GM19240 (cell line): Measurements from ENCODE around the gene LDLRAD3.

Source experiments
- DNase-seq: peaks from one replicate; pipeline ENCODE4 v3.0.0; 2011; ENCODE audit warnings: low spot score; ENCODE audit not compliant: insufficient read length

Gene LDLRAD3

GRCh38 chr11:36101466-36101865 lies 157.6 kb downstream of the LDLRAD3 start:
- DNase-seq, result no peak

GRCh38 chr11:36102868-36103267 lies 159.0 kb downstream of the LDLRAD3 start:
- DNase-seq, result no peak

DNA sequence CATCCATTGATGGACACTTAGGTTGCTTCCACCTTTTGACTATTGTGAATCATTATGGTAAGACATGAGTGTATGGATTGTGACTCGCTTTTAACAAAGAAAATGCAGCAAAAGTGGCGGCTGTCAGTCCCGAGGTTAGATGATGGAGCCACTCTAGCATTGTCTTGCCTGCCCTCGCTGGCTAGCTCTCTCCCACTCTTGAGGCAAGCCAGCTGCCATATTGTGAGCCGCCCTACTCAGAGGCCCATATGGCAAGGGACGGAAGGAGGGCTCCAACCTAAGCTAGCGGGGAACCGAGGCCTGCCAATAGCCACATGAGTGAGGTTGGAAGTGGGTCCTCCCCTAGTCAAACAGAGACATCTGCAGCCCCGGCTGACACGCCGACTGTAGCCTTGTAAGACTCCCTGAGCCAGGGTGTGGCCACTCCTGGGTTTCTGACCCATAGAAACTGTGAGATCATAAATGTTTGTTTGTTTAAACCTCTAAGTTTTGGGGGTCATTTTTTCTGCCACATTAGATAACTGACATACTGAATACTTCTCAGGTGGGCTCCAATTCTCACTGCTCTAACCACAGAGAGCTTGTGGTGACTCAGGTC lies 160.2 kb downstream of the LDLRAD3 start:
- no peak for DNase-seq

GRCh38 chr11:36104660-36104992 lies 160.8 kb downstream of the LDLRAD3 start:
- DNase-seq, result no peak

DNA sequence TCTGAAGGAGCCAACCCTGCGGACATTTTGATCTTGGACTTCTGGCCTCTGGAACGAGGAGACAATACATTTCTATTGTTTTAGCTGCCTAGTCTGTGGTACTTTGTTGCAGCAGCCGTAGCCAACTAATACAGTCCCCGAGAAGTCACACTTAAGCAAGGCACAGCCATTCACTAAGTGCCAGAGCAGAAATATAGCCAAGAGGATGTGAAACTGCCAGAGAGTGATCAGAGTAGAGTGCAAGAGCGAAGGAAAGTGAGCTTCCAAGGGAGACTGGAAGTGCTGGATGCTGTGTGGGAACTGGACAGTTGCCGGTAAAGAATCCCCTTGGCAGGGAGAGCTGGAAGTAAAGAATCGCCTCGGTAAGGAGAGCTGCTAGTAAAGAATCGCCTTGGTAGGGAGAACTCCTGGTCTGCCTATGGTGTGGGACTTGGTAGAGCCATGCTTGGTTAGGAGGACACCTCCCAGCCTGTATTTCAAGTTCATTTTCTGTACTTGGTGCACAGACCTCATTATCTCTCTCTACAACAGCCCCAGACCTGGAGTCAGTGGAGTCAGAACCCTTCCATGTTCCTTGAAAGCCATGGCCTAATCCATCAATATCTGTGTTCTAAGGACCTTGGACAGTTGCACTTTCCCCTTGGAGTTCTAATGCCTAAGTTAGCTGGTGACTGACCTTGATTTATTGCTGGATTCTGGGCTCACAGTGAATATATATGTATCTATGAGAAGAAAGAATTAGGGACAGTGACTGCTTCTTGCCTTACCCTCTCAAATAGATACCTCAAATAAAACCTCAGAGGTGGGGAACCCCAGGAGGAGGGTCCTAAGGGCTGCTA lies 162.1 kb downstream of the LDLRAD3 start:
- DNase-seq, result no peak

GRCh38 chr11:36107547-36107946 lies 163.7 kb downstream of the LDLRAD3 start:
- no peak for DNase-seq

DNA sequence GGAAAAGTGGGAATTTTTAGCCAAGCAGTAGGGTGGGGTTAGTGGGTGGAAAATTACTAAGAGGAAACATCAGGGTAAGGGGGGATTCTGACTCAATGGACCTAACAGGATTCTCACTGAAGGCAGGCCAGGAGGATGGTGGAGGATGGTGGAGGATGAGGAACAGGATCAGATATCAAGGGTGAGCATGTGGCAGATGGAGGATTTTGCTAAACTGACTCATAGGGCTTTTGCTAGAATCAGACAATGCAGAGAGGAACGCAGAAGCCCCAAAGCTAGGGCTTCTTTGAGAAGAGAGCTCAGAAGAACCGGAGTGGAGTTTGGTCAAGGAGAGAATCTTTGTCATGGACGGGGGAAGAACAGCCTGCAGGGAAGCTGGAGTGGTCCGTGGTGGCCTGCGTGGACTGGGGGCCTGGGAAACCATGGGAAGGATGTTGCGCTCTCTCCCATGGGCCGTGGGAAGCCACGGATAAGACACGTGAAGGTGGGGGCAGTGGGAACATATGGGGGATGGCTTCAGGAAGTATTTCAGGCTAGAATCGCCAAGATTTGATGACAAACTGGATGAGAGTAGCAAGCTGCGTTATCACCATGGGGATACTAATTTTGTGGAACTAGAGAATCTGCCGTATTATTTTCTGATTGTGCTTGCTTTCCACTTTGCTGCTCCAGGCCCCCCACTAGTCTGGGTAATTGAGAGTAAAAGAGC lies 165.2 kb downstream of the LDLRAD3 start:
- DNase-seq, result no peak

DNA sequence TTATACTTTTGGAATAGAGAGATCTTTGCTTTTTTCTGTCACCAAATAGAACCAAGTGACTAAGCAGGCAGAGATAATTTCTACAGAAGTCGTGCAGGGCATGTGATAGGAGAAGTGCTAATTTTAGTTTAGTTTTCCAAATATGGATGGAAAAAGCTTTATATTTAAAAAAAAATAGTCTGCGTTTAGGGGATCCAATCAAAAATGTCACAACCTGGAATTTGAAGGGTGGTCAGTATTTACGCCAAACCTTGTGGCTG lies 165.7 kb downstream of the LDLRAD3 start:
- no peak for DNase-seq

GRCh38 chr11:36109850-36110606 lies 166.2 kb downstream of the LDLRAD3 start:
- DNase-seq, result no peak

DNA sequence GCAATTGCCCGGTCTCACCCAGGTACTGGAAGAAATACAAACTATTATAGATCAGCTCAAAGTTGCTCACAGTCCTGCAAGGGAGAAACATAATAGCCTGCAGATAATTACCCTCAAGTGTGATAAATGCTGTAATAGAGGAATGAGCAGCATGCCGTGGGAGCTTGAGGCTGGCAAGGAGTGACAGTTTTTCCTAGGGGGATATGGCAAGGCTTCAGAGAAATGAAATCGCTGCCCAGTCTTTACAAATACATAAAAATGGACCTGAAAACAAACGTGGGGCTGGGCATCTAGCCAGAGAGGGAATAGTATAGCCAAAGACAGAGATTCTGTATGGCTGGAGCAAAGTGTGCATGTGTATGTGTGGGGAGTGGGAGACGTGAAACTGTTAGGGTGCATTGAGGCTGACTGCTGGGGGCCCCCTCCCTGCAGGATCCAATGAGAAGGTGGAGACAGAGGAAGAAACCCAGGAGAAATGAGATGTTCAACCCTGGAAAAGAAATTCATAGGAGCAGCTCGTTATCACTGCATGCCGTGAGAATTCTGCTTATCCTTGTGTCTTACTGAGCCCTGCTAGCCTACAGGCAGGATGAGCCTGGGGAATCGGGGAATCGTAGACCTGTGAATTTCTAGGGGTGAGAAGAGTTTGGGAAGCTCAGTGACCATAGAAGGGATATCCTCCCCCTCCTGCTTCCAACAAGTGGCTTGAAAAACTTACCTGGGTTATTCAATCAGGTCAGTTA lies 167.0 kb downstream of the LDLRAD3 start:
- no peak for DNase-seq

DNA sequence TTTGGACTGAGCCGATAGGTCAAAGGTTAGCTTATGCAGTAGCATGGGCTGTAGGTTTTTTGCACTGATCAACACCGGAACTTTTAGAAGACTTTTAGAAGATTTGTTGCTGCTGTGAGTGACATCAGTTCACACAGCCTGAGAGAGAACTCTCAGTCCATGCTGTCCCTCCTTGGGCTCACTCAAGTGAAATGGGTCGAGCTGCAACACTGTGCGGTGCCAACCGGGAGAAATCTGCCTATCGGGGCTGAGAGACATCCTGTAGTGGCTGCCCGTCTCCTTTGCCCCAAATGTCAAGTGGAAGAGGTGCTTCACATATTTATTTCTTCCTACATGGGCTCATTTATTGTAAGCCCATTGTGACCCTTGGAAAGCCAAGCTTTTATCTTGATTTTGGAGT lies 170.2 kb downstream of the LDLRAD3 start:
- no peak for DNase-seq

DNA sequence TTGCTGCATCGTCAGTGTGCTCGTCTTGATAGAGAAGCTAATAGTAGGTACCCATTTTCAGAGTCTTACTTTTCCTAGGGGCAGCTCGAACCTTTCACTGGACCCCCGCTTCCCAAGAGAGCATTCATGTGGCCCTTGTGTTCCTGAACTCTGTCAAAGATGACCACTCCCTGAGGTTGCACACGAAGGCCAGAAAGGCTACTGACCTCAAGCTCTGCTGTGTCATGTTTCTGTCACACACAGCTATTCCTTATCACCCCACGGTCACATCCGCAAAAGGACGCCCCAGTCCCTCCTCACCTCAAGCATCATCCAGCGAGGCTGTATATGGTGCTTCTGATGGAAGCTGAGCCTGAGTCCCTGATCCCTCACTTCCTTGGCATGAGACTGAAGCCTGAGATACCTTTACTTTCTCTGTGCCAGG lies 171.5 kb downstream of the LDLRAD3 start:
- no peak for DNase-seq

- DNase-seq, result no peak
Measured at GRCh38 chr11:36116161-36116560, 172.3 kb downstream of the LDLRAD3 start.

GRCh38 chr11:36118084-36118483 lies 174.2 kb downstream of the LDLRAD3 start:
- DNase-seq, result no peak

- DNase-seq, result no peak
Measured at GRCh38 chr11:36119300-36119699, 175.4 kb downstream of the LDLRAD3 start.

DNA sequence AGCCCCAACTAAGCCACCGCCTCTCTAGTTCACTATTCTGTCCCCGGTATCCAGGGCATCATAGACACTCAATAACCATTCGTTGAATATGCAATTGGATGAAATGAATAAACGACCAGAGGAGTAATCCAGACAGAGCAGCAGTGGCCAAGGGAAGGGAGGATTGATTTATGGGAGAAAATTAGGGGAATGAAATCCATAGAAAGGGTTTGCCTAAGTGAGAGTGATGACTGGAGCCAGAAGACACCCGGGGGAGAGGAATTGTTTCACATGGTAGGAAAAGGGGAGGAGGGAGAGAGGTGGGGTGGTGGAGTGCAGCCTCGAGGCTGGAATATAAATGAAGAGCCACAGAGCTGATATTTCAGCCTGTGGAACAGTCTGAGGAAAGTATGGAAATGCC lies 177.2 kb downstream of the LDLRAD3 start:
- no peak for DNase-seq

DNA sequence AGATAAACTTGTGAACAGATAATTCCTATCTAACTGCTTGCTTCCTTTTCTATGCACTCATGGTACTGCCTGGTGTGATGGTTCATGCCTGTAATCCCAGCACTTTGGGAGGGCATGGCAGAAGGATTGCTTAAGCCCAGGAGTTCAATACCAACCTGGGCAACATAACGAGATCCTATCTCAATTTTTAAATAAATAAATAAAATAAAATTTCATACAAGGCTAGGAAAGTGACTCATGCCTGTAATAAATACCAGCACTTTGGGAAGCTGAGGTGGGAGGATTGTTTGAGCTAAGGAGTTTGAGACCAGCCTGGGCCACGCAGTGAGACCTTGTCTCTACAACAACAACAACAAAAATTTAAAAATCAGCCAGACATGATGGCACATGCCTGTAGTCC lies 178.8 kb downstream of the LDLRAD3 start:
- DNase-seq, result no peak

DNA sequence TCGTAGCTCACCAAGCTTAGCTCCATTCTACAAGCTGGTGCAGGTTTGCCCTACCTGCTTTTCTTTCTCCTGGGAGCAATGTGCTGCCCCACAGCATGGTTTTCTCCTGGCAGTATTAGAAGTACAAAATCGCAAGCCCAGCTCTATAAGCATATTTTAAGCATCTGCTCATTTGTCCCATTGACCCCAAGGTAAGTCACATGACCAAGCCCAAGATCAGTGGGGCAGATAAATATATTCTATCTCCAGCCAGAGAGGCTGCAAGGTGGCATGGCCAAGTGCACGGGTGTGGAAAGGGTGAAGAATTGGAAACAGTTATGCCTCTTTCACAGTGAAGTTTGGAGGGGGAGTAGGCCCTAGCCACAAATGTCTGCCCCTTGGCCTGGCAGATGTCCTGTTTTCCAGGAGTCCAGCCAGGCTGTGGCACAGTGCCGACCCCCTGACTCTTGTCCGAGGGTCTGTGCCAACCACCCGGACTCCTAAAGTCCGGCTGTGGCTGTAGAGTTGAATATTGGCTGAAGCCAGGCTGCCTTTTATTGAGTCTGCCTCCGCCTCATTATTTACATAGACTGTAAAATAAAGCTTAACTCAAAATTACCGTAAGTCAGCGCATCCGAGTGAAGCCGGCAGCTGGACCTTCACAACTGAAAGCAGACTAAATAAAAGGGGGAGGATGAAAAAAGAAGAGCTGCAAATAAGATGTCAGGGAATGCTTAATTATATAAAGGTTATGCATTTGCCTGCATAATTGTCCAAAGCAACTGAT lies 179.7 kb downstream of the LDLRAD3 start:
- DNase-seq, result no peak

GRCh38 chr11:36126678-36127077 lies 182.8 kb downstream of the LDLRAD3 start:
- no peak for DNase-seq

GRCh38 chr11:36127550-36127949 lies 183.7 kb downstream of the LDLRAD3 start:
- no peak for DNase-seq

DNA sequence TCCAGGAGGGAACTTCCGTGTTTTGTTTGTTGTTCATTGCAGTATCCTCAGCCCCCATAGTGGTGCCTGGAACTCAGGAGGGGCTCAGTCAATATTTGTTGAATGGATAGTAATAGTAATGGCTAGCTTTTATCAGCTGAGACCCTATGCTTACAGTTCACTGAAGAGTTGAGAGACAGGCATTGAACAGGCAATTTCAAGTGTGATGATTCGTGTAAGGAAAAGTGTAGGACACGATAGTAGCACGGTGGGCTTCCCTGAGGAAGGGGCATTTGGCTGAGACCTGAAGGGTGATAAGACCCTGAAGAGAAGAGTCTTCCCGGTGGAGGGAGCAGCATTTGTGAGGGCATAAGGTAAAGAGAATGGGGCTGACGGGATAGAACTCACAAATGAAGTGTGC lies 186.1 kb downstream of the LDLRAD3 start:
- no peak for DNase-seq
